Left lobe of liver (tissue), 2 donors: ENCODE results near the gene NOS1. TPM values are rescaled to one million over a fixed set of nuclear protein-coding genes. Genes with fewer than 3 reads are reported as not detected.
A peak's percentile ranks its signal among the peaks of the same experiment; 100 is the strongest.
"Not testable (repeated sequence)": the region's sequence is repeated elsewhere in the genome, so short reads cannot be mapped to it uniquely, and the experiment has no call there.

Experiments
- ATAC-seq: fragments of 200-7000 bp; cut with Tn5 transposase; one replicate; pipeline ENCODE4 v1.9.1; 2020; ENCODE audit warnings: mild to moderate bottlenecking, moderate library complexity
- DNase-seq: peaks from one replicate; pipeline ENCODE4 v3.0.0-alpha.2; 2020; ENCODE audit warnings: low spot score
- total RNA-seq: library from RNA; stranded (reverse); gene quantifications from one replicate; pipeline ENCODE4 v1.2.1, GENCODE V29; 2021
- donor health status: DM: no; HTN: no; CAD: no; lungs with moderate emphysema.
- donor health status: DM: no; HTN: yes; CAD: no.

Gene NOS1
- 0.08 TPM for total RNA-seq

DNA sequence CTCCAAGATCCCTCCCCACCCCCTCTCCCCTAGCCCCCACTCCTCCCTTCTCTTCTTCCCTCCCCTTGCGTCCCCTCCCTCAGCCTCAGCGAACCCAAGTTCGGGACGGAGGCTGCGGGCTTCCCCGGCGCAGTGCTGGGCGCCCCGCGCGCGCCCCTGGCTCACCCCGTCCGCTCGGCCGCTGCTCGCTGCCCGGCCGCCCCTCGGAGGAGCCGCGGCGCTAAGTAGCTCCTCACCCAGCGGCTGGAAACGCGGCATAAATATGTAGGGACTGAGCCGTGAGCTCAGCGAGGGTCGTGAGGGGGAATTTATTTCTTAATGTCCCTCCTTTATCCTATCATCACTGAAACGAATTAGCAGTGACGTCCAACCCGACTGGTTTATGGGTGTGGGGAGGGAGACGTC, at the start of gene NOS1:
Gene NOS1, minus strand, starts transcription at position 280 of the 405 bp plus-strand sequence. CDS start 30,557 bp downstream, outside the sequence.
- no peak for DNase-seq
- no peak for ATAC-seq

DNA sequence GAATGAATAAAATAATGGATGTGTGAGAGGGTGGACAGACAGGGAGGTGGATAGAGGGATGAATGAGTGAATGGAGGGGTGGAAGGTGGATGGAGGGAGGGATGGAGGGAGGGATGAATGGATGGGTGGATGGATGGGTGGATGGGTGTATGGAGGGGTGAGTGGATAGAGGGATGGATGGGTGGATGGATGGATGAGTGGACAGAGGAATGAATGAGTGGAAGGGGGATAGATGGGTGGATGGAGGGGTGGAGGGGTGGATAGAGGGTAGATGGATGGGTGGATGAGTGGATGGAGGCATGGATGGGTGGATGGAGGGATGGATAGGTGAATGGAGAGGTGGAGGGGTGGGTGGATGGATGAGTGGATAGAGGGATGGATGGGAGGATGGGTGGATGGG, 47.9 kb upstream of the NOS1 start:
- DNase-seq (no peak), ATAC-seq (no peak)

DNA sequence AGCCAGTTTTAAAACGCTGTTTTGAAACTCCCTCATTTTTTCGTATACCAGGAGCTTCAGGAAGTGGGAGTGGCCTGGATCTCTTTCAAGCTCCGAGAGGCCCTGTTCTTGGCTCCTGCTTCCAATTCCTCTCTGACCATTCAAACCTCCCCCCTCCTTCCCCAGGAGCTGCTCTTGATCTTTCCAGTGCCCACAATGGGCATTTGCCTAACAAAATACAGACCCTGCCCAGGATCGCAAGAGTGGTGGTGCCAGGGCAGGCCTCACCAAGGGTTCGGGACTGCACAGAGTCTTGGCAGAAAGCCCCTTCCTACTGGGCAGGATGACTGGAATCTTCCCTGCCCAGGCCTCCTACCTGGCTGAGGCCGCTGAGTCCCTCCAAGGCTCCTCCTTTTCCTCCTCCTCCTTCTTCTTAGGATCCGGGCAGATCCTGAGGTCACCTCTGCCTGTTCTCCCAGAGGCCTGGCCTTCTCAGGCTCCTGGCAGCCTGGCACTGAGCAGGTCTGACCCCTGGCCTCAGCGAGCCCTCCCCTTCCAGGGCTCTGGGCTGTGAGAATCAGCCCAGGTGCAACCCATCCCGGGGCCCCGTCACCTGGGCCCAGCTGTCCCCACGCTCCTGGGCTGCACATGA, 46.9 kb upstream of the NOS1 start:
- ATAC-seq, result peak; percentile 96
- DNase-seq, result peak; percentile 76

DNA sequence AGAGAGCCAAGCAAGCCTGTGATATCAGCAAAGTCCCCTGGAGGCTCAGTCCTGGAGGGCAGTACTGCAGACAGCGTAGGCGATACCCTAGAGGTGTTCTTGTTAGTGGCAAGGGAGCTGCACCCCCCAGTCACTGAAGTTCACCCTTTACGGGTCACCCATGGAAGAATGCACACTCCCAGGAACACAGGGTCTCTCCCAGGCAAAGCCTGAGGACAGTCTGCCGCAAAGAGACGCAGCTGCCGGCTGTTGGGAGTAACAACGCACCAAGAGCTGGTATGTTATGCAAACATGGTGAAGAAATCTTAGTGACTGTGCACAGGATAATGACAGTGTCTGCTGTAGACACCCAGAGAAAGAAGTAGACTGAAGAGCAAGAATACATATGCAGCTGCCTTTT, 43.5 kb upstream of the NOS1 start:
- DNase-seq, result no peak
- no peak for ATAC-seq

DNA sequence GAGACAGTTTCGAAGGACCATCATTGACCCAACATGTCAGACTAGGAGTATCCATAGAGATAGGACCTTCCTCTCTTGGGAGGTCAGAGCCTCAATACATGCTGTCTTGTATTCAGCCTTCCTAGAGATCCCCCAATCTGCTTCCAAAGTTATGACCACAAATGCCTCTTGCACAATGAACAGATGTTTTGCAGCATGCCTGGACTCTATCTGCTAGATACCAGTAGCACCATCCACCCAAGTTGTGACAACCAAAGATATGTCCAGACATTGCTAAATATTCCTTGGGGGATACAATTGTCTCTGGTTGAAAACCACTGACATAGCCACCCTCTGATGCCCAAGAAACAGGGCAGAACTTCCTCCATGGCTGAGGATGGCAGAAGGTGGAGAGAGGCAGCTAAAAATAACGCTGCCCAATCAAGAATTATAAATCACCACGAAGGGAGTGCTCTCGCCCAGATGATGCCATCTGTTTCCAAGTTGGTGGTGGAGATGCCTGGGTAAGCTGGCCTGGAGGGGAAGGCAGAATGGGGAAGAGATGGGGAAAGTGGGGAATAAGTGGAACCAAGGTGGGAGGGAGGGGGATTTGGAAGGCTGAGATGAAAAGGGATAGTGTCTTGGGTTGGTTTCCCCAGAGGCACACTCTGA, 42.9 kb upstream of the NOS1 start:
- DNase-seq, result no peak
- ATAC-seq, result no peak

DNA sequence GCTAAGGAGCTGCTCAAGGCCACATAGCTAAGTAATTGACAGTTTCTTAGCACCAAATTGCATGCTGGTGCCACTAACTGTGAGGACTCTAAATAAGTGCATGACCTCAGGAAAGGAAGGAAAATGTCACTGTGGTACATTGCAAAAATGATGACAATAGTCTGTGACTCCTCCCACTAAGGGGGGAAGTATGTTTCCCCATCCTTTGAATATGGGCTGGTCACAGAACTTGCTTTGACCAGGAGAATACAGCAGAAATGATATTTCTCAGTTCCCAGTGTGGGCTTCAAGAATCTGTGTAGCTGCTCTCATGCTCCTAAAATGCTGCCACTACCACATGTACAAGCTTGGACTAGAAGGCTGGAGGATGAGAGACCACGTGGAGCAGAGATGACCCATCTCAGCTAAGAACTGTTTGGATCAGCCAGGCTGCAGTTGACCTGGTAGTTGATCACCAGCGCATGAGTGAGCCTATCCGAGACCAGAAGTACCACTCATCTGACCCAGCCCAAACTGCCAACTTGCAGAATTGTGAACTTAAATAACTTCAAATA, 42.2 kb upstream of the NOS1 start:
- no peak for DNase-seq

DNA sequence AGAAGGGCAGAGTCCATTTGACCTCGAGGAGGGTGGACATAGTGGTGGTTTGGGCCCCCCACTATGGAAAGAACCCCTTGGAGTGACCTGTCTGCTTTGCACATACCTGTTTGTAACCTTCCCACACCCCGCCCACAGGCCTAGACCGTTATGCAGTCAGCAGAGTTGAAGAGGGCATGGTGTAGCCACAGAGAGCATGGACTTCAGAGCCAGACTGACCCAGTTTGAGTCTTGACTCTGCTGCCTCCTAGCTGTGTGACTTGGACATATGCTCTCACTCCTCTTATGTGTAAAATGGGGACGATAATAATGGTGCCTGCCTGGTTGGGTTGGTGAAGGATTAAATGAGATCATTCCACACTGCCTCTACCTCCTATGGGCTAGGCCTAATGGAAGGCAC, 40.9 kb upstream of the NOS1 start:
- ATAC-seq (peak; percentile 79), DNase-seq (no peak)

More for the DNA sequence above, 42.2 kb upstream of the NOS1 start:
- no peak for ATAC-seq

DNA sequence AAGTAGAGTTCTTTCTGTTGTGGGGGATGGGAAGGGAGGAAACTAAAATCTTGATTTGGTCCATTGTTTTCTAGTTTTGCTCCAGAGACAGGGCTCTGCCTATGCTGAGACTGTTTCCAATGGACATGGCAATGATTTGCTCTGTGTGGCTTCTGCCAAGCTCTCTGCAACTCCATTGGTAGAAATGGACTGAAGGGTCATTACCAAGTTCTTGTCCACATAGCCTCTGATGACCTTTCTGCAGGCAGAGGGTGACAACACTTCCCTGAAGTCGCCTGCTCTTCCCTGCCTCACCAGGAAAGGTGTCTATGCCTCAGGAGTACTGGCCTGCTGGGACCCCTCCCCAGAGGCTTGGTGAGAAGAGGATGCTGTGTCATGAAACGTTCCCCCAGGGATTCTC, 39.5 kb upstream of the NOS1 start:
- ATAC-seq (peak; percentile 90), DNase-seq (no peak)

DNA sequence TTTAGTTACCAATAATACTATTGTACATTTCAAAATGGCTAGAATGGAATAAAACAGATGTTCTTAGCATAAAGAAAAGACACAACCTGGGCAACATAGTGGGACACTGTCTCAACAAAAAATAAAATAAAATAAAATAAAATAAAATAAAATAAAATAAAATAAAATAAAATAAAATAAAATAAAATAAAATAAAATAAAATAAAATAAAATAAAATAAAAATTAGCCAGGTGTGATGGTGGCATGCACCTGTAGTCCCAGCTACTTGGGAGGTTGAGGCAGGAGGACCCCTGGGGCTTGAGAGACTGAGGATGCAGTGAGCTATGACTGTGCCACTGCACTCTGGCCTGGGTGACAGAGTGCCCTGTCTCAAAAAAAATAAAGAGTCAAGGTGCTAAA, 37.1 kb upstream of the NOS1 start:
- not testable (repeated sequence) for ATAC-seq, DNase-seq

DNA sequence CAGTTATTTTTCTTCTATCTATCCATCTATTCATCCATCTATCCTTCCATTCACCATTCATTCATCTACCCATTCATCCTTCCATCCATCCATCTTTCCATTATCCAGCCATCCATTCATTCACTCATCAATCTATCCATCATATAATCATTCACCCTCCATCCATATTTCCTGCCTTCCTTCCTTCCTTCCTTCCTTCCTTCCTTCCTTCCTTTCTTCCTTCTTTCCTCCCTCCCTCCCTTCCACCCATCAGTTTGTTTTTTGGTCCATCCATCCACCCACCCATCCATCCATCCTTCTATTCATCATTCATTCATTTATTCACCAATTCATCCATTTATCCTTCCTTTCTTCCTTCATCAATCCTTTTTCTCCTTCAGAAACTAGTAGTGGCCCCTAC, 34.3 kb upstream of the NOS1 start:
- DNase-seq (no peak), ATAC-seq (no peak)

DNA sequence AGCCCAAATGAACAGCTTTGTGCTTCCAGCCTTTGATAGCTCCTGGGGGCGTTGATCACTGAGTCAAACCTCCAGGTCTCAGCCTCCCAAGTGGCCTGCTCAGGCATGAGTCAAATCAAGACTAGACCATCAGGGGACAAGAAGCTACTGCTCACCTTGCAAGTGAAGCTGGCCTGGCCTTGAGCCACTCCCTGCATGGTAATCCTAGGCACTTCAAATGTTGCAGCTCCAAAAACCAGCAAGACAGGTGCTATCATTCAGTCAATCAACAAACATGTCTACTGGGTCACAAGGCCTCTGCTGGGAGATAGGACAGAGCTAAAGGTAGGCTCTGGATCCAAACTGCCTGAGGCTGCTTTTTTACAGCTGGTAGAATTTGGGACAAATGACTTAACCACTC, 33.1 kb upstream of the NOS1 start:
- no peak for DNase-seq

DNA sequence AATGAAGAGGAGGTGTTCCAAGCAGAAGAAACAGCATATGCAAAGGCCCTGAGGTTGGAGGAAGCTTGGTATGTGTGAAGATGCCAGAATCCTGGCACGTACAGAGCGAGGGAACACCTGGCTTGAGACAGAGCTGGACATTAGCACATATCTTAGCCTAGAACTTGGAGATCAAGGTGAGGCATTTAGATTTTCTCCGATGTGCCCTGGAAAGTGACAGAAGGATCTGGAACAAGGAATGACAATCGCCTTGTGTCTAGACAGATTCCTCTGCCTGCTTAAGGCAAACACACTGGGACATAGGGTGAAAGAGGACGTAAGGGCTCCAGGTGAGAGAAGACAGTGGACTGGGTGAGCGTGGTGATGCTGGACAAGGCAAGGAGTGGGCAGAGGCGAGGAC, 32.2 kb upstream of the NOS1 start:
- ATAC-seq, result no peak
- DNase-seq, result no peak

More for the DNA sequence above, 33.1 kb upstream of the NOS1 start:
- no peak for ATAC-seq

DNA sequence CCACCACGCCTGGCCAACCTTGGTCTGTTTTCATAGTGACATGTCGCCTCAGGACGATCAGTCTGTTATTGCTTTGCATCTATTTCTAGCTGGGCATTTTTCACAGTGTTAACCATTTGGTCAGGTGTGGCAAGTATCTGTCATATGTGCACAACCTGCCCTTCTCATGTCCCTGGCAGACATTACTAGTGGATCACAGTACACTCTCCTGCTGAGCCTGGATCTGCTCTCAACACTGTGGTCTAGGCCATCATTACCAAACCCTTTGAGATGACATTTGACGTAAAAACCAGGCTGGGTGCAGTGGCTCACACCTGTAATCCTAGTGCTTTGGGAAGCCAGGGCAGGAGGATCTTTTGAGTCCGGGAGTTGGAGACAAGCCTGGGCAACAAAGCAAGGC, 29.4 kb upstream of the NOS1 start:
- ATAC-seq, result no peak
- DNase-seq, result no peak

DNA sequence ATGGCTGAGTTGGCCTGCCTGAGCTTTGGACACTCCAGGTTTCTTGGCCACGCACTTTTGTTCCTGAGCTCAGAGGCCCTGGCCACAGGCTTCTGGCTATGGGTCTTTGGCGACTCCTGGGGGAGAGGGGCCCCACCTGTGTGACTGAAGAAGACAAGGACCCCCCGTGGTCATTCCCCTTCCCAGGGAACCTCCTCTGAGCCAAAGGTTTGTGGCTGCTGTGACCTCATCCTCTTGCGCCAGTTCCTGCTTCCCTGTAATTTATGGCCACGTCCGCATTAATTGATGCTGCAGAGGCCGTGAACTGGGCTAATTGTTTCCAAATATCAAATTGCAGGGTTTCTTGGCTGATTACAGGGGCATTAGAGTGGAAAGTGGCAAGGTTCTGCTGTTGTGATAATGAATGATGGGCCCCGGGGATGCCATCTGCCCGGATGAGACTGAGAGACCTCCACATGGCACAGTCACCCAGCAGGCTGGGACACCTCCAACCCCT, 27.6 kb upstream of the NOS1 start:
- ATAC-seq (no peak), DNase-seq (no peak)

DNA sequence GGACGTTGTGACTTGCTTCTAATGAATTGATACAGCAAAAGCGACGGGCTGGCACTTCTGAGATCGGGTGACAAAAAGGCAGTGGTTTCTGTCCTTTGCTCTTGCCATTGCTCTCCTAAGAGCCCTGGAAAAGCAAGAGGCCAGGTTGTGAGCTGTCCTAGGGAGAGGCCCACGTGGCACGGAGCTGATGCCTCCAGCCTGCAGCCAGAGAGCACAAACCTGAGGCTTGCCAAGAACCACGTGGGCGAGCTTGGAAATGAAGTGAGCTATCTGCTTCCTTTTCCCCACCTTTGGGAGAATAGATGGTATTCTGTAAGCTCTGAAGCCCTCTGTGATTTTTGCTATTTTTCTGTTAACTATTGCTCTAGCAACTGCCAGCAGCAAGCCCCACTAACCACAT, 26.4 kb upstream of the NOS1 start:
- no peak for DNase-seq

DNA sequence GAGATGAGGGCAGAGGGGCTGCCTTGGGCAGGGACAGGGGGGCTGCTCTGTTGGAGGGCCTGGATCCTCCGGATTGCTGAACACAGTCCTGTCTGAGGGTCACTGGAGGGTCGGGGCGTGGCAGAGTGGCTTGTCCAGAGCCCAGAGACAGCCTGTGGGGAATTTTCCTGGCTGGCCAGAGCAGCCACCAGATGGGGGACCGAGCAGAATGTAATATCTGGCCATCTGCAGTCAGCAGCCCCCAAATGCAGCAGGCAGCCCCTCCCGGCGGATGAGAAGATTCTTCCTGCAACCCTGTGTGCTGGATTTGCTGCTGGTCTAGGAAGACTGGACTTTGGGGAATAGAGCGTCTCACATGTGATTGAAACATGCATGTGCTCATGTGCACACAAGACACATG, 23.3 kb upstream of the NOS1 start:
- ATAC-seq, result no peak
- no peak for DNase-seq

More for the DNA sequence above, 26.4 kb upstream of the NOS1 start:
- peak; percentile 63 for ATAC-seq

DNA sequence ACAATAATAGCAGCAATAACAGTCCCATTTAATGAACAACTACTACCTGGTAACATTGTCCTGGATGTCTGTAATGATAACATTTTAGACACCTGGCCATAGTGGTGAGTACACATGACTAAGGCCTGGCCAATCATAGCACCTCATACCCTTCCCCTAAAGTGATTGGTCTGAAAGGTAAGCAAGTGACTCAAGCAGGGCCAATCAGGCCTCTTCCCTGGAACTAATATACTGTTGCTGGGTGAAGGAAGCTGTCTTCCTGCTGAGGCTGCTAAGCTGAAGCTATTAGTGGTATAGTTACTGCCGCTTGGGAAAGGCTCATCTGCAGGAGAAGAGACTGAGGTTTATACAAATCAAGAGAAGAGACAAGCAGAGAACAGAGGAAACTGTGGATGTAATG, 18.7 kb upstream of the NOS1 start:
- DNase-seq (no peak), ATAC-seq (no peak)

DNA sequence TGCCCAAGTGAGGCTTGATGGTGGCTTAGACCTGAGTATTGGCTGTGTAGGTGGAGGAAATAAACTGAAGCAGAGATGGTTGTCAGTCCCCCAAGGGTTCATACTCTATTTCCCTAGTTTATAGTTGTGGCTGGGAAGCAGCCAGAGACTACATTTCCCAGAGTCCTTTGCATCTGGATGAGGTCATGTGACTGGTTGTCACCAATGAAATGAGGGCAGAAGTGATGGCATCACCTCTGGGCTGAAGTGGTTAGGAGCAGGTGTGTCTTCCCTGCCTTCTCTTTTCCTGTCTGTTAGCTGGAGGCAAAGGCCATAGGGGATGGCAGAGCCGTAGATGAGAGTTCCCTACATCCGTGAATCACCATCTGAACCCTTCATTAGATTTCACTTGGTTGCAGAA, 16.3 kb upstream of the NOS1 start:
- ATAC-seq (peak; percentile 48), DNase-seq (no peak)

DNA sequence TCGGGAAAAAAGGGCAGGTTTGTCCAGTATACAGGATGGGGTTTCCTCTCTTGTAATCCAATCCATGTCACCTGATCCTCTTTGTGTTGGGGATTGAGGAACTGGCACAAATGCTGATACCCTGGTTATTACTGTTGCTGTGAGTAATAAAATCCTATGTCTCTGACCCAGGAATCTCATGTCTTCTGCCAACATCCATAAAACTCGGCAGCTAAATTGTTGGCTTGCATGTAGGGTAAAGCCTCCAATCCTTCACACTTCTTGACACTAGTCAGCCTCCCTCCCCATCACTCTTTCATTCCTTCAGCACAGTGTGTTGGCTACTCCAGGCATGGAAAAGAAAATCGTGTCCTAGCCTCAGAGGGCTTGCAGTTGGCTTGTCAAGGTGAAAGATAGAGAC, 9.2 kb upstream of the NOS1 start:
- ATAC-seq (no peak), DNase-seq (no peak)

DNA sequence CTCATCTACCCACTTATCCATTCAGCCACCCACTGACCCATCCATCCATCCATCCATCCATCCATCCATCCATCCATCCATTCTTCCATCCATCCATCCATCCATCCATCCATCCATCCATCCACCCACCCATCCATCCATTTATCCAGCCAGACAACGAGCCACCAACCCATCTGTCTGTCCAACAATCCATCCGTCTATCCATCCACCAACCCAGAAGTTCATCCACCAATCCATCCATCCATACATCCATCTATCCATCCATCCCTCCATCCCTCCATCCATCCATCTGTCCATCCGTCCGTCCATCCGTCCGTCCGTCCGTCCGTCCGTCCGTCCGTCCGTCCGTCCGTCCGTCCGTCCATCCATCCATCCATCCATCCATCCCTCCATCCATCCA, 8.6 kb upstream of the NOS1 start:
- DNase-seq, ATAC-seq: not testable (repeated sequence)

DNA sequence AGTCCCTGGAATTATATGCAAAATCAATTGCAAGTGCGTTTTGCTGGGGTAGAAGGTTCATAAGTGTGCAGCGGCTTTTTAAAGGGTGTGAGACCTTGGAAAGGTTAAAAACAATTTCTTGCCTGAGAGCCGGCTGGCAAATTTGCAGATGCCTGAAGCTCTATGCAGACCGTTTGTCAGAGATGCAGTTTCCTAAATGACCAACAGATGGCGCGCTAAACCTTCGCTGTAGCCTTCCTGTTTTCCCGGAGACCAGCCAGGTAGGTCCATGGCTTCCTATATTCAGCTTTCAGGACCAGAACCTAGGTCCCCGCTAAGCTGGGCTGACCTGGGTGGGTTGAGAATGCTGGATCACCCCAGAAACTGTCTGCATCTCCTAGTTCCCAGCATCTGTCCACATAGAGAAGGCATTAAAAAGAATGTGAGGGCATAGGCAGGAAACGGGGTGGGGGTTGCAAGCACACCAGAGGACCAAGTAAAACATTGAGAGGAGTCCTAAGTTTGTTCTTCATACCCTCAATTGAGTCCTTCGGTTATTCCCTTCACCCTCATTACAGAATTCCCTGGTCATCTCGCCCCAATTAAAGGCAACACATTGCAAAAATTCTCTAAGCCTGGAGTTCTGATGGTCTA, 5.7 kb upstream of the NOS1 start:
- peak; percentile 76 for DNase-seq
- ATAC-seq, result peak; percentile 97
